Measurements from ENCODE around the gene TNFSF12. TPM values are rescaled to one million over a fixed set of nuclear protein-coding genes. Genes with fewer than 3 reads are reported as not detected.

Gene TNFSF12
- total RNA-seq, 1 experiment from 2014 or later, result not detected

DNA sequence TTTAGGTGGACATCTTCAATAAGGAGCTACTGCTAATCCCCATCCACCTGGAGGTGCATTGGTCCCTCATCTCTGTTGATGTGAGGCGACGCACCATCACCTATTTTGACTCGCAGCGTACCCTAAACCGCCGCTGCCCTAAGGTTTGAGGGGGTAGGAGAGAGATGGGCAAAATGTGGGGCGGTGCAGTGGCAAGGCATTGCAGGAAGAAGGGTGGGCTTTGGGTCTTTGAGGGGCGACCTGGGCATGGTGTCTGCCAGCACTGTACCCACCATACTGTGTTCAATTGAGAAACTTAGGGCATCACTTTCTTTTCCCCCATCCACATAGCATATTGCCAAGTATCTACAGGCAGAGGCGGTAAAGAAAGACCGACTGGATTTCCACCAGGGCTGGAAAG lies 21.5 kb downstream of the TNFSF12 start:
- Histone ChIP-seq H3K79me2 (ENCODE audit: low read length) (peaks cover 42% of the 10 kb centered on the region), H3K36me3 (ENCODE audit: insufficient read depth, low read length) (peaks cover 50% of the 10 kb centered on the region), H2AFZ (ENCODE audit: low read length) (no peak overlapping the region)

GRCh38 chr17:7572338-7572587 lies 23.4 kb downstream of the TNFSF12 start:
- Histone ChIP-seq H3K79me2 (ENCODE audit: low read length) (peaks cover 38% of the 10 kb centered on the region), H3K9me3 (ENCODE audit: low read length) (no peaks in the 10 kb centered on the region), H3K27ac (ENCODE audit: low read length) (peak overlapping the region; percentile 77), H2AFZ (ENCODE audit: low read length) (no peak overlapping the region), H3K4me3 (ENCODE audit: low read length) (peak overlapping the region; percentile 85), H3K4me2 (ENCODE audit: low read depth, low read length, poor library complexity, severe bottlenecking) (peak overlapping the region; percentile 91), H3K9me2 (replicated peaks; ENCODE audit: insufficient read depth, low read length) (no peaks in the 10 kb centered on the region), H3K9ac (ENCODE audit: low read length) (peak overlapping the region; percentile 95), H3K27me3 (ENCODE audit: low read length) (no peaks in the 10 kb centered on the region), H3K36me3 (ENCODE audit: insufficient read depth, low read length) (peaks cover 57% of the 10 kb centered on the region), H3K4me1 (ENCODE audit: low read length) (peaks cover 42% of the 10 kb centered on the region), H4K20me1 (ENCODE audit: insufficient read depth, low read depth, low read length) (peaks cover 40% of the 10 kb centered on the region)
- DNase-seq, result no peak

More for the DNA sequence above, 21.5 kb downstream of the TNFSF12 start:
- Histone ChIP-seq H3K9me3 (ENCODE audit: low read length) (no peaks in the 10 kb centered on the region), H3K4me1 (ENCODE audit: low read length) (peaks cover 23% of the 10 kb centered on the region), H3K27me3 (ENCODE audit: low read length) (no peaks in the 10 kb centered on the region), H3K9ac (ENCODE audit: low read length) (peak overlapping the region; percentile 63; the same call in 1 of the 2 replicates), H3K4me3 (ENCODE audit: low read length) (no peak overlapping the region), H3K9me2 (replicated peaks; ENCODE audit: insufficient read depth, low read length) (no peaks in the 10 kb centered on the region), H3K4me2 (ENCODE audit: low read depth, low read length, poor library complexity, severe bottlenecking) (no peak overlapping the region), H3K27ac (ENCODE audit: low read length) (no peak overlapping the region), H4K20me1 (ENCODE audit: insufficient read depth, low read depth, low read length) (peaks cover 26% of the 10 kb centered on the region)
- DNase-seq, result no peak

DNA sequence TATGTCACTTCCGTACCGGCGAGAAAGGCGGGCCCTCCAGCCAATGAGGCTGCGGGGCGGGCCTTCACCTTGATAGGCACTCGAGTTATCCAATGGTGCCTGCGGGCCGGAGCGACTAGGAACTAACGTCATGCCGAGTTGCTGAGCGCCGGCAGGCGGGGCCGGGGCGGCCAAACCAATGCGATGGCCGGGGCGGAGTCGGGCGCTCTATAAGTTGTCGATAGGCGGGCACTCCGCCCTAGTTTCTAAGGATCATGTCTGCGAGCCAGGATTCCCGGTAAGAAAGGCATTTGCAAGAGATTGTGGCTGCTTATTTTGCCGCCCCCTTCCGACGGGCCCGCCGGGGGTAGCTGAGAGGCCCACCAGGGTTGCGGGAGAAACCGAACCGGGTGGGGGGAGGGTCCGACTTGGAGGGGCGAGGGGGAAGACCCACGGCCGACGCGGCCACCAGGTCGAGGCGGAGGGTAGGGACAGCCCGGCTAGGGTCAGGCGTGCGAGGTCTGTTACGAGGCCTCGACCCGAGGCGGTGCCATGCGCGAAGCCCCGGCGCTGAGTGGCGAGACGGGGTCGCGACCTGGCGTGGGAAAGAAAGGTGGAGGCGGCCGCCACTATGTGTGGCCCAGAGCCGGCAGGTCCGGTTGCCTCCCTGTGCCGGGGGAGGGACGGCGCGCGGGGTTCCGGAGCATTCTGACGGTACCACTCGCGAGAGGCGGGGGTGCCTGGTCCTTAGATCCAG lies 23.9 kb downstream of the TNFSF12 start:
- Histone ChIP-seq H3K9me3 (ENCODE audit: low read length) (no peaks in the 10 kb centered on the region), H4K20me1 (ENCODE audit: insufficient read depth, low read depth, low read length) (peaks cover 43% of the 10 kb centered on the region), H2AFZ (ENCODE audit: low read length) (no peak overlapping the region), H3K4me2 (ENCODE audit: low read depth, low read length, poor library complexity, severe bottlenecking) (peak overlapping the region; percentile 81), H3K36me3 (ENCODE audit: insufficient read depth, low read length) (peaks cover 58% of the 10 kb centered on the region), H3K4me3 (ENCODE audit: low read length) (peak overlapping the region; percentile 96), H3K4me1 (ENCODE audit: low read length) (peaks cover 47% of the 10 kb centered on the region), H3K27me3 (ENCODE audit: low read length) (no peaks in the 10 kb centered on the region), H3K9me2 (replicated peaks; ENCODE audit: insufficient read depth, low read length) (no peaks in the 10 kb centered on the region), H3K27ac (ENCODE audit: low read length) (peak overlapping the region; percentile 91), H3K9ac (ENCODE audit: low read length) (peak overlapping the region; percentile 99), H3K79me2 (ENCODE audit: low read length) (peaks cover 38% of the 10 kb centered on the region)
- DNase-seq, result peak; percentile 99

- Histone ChIP-seq H3K4me3 (ENCODE audit: low read length) (peak overlapping the region; percentile 96), H4K20me1 (ENCODE audit: insufficient read depth, low read depth, low read length) (peaks cover 45% of the 10 kb centered on the region), H2AFZ (ENCODE audit: low read length) (no peak overlapping the region), H3K4me2 (ENCODE audit: low read depth, low read length, poor library complexity, severe bottlenecking) (peak overlapping the region; percentile 81), H3K27me3 (ENCODE audit: low read length) (no peaks in the 10 kb centered on the region), H3K4me1 (ENCODE audit: low read length) (peaks cover 52% of the 10 kb centered on the region), H3K27ac (ENCODE audit: low read length) (peak overlapping the region; percentile 91), H3K9ac (ENCODE audit: low read length) (peak overlapping the region; percentile 99), H3K79me2 (ENCODE audit: low read length) (peaks cover 38% of the 10 kb centered on the region), H3K9me2 (replicated peaks; ENCODE audit: insufficient read depth, low read length) (no peaks in the 10 kb centered on the region), H3K36me3 (ENCODE audit: insufficient read depth, low read length) (peaks cover 61% of the 10 kb centered on the region), H3K9me3 (ENCODE audit: low read length) (no peaks in the 10 kb centered on the region)
- DNase-seq, result peak; percentile 92
These were observed 24.6 kb downstream of the TNFSF12 start for GRCh38 chr17:7573324-7574080.

- H3K9me2 ChIP-seq (replicated peaks; ENCODE audit: insufficient read depth, low read length), result no peaks in the 10 kb centered on the region
- peaks cover 45% of the 10 kb centered on the region for H4K20me1 ChIP-seq (ENCODE audit: insufficient read depth, low read depth, low read length)
- H3K4me2 ChIP-seq (ENCODE audit: low read depth, low read length, poor library complexity, severe bottlenecking), result peak overlapping the region; percentile 81
- H3K36me3 ChIP-seq (ENCODE audit: insufficient read depth, low read length), result peaks cover 61% of the 10 kb centered on the region
- H3K9ac ChIP-seq (ENCODE audit: low read length), result peak overlapping the region; percentile 99
- H3K9me3 ChIP-seq (ENCODE audit: low read length), result no peaks in the 10 kb centered on the region
- no peak overlapping the region for H2AFZ ChIP-seq (ENCODE audit: low read length)
- peaks cover 38% of the 10 kb centered on the region for H3K79me2 ChIP-seq (ENCODE audit: low read length)
- H3K27me3 ChIP-seq (ENCODE audit: low read length), result no peaks in the 10 kb centered on the region
- no peak for DNase-seq
- peaks cover 61% of the 10 kb centered on the region for H3K4me1 ChIP-seq (ENCODE audit: low read length)
- peak overlapping the region; percentile 96 for H3K4me3 ChIP-seq (ENCODE audit: low read length)
- peak overlapping the region; percentile 91 for H3K27ac ChIP-seq (ENCODE audit: low read length)
These were observed 25.5 kb downstream of the TNFSF12 start for GRCh38 chr17:7574176-7574953.

GRCh38 chr17:7575481-7575883 lies 26.6 kb downstream of the TNFSF12 start:
- Histone ChIP-seq H3K9me2 (replicated peaks; ENCODE audit: insufficient read depth, low read length) (no peaks in the 10 kb centered on the region), H3K4me1 (ENCODE audit: low read length) (peaks cover 67% of the 10 kb centered on the region), H3K4me2 (ENCODE audit: low read depth, low read length, poor library complexity, severe bottlenecking) (peak overlapping the region; percentile 81), H3K27ac (ENCODE audit: low read length) (no peak overlapping the region; the same call in 1 of the 2 replicates), H3K79me2 (ENCODE audit: low read length) (peaks cover 38% of the 10 kb centered on the region), H3K4me3 (ENCODE audit: low read length) (no peak overlapping the region), H4K20me1 (ENCODE audit: insufficient read depth, low read depth, low read length) (peaks cover 45% of the 10 kb centered on the region), H3K9ac (ENCODE audit: low read length) (0 out of 2 replicates have a peak overlapping the region, but pooled peaks have one; percentile 99), H3K36me3 (ENCODE audit: insufficient read depth, low read length) (peaks cover 58% of the 10 kb centered on the region), H3K9me3 (ENCODE audit: low read length) (no peaks in the 10 kb centered on the region), H2AFZ (ENCODE audit: low read length) (no peak overlapping the region), H3K27me3 (ENCODE audit: low read length) (no peaks in the 10 kb centered on the region)
- DNase-seq, result no peak

- Histone ChIP-seq H3K79me2 (ENCODE audit: low read length) (peaks cover 38% of the 10 kb centered on the region), H3K9ac (ENCODE audit: low read length) (no peak overlapping the region), H3K36me3 (ENCODE audit: insufficient read depth, low read length) (peaks cover 56% of the 10 kb centered on the region), H3K27me3 (ENCODE audit: low read length) (no peaks in the 10 kb centered on the region), H3K4me3 (ENCODE audit: low read length) (no peak overlapping the region), H3K9me3 (ENCODE audit: low read length) (no peaks in the 10 kb centered on the region), H3K4me1 (ENCODE audit: low read length) (peaks cover 67% of the 10 kb centered on the region), H3K4me2 (ENCODE audit: low read depth, low read length, poor library complexity, severe bottlenecking) (peak overlapping the region; percentile 81), H3K27ac (ENCODE audit: low read length) (no peak overlapping the region), H2AFZ (ENCODE audit: low read length) (no peak overlapping the region), H4K20me1 (ENCODE audit: insufficient read depth, low read depth, low read length) (peaks cover 45% of the 10 kb centered on the region), H3K9me2 (replicated peaks; ENCODE audit: insufficient read depth, low read length) (no peaks in the 10 kb centered on the region)
- no peak for DNase-seq
These were observed 27.1 kb downstream of the TNFSF12 start for GRCh38 chr17:7575959-7576358.

All from Karpas-422 (cell line).